DMS53 treated with DMSO at 0.1 percent for 48 hours (cell line): ENCODE measurements around the gene PEBP1.

Source experiments
- DNase-seq: peaks from one replicate; lab custom pipeline; 2025; ENCODE audit not compliant: unreplicated experiment; lab: John Stamatoyannopoulos, UW

The PEBP1 gene

DNA sequence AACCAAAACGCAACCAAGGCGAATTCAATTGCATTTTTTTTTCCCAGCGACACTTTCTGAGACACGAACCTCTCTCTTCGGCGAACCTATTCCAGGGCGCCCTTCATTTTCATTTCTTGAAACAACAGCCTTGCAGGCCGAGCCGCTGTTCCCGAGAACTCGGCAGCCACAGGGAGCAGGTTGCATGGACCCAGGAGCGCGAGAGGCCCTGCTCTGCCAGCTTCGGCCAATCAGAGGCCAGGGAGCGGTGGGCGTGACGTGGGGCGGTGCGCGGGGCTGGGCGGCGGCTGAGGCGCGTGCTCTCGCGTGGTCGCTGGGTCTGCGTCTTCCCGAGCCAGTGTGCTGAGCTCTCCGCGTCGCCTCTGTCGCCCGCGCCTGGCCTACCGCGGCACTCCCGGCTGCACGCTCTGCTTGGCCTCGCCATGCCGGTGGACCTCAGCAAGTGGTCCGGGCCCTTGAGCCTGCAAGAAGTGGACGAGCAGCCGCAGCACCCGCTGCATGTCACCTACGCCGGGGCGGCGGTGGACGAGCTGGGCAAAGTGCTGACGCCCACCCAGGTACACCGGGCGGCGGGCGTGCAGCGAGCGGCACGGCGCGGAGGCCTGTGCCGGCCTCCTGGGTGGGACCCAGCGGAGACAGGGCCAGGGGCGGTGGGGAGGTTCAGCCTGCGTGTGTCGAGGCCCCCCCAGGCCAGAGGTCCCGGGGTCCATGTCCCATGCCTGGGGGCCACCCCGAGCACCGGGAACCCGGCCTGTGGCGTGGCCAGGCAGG, at the start of gene PEBP1:
Gene PEBP1, plus strand, starts transcription at position 337 of the 771 bp plus-strand sequence. Its CDS starts 86 bp downstream, at position 423.
- DNase-seq = peak; percentile 94

GRCh38 chr12:118089782-118090181, 46.1 kb upstream of the PEBP1 start:
- no peak for DNase-seq

- DNase-seq = no peak
Observed at GRCh38 chr12:118094039-118094438, 41.9 kb upstream of the PEBP1 start.

DNA sequence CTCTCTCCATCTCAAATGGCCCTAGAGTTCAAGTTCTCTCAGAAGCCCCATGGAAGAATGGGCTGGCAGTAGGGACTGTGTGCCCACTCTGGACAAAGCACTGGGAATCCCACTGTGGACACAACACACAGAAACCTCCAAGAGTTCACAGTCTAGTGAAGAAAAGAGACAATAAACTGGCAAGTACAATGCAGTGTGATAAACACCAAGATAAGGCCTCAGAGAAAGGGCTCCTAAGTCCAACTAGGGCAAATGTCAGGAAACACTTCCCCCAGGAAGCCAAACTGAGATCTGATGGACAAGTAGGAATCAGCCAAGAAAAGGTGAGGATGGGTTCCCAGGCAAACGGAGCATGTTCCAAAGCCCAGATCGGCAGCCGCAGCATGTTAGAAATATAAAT, 37.5 kb upstream of the PEBP1 start:
- no peak for DNase-seq

- DNase-seq = peak; percentile 79
Observed at GRCh38 chr12:118098911-118099671, 36.8 kb upstream of the PEBP1 start.

GRCh38 chr12:118101051-118101450, 34.9 kb upstream of the PEBP1 start:
- DNase-seq = no peak

DNA sequence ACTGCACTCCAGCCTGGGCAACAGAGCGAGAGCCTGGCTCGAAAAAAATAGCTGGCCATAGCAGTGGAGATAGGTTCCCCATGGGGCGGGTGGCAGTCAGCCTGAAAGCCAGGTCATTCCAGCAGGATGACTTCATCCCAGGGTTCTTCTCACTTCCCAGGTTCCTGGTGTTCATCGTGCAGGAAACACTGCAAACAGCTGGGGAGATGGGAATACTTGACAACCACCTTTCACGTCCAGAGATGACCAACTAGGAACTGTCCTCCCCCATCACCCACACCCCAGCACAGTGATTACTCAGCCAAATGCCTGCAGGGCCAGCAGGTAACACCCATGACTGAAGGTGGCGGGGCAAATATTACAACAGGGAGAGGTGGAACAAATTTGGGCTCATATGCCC, 33.9 kb upstream of the PEBP1 start:
- DNase-seq = no peak

GRCh38 chr12:118102609-118103008, 33.3 kb upstream of the PEBP1 start:
- DNase-seq = no peak

GRCh38 chr12:118103201-118103600, 32.7 kb upstream of the PEBP1 start:
- DNase-seq = peak; percentile 30

DNA sequence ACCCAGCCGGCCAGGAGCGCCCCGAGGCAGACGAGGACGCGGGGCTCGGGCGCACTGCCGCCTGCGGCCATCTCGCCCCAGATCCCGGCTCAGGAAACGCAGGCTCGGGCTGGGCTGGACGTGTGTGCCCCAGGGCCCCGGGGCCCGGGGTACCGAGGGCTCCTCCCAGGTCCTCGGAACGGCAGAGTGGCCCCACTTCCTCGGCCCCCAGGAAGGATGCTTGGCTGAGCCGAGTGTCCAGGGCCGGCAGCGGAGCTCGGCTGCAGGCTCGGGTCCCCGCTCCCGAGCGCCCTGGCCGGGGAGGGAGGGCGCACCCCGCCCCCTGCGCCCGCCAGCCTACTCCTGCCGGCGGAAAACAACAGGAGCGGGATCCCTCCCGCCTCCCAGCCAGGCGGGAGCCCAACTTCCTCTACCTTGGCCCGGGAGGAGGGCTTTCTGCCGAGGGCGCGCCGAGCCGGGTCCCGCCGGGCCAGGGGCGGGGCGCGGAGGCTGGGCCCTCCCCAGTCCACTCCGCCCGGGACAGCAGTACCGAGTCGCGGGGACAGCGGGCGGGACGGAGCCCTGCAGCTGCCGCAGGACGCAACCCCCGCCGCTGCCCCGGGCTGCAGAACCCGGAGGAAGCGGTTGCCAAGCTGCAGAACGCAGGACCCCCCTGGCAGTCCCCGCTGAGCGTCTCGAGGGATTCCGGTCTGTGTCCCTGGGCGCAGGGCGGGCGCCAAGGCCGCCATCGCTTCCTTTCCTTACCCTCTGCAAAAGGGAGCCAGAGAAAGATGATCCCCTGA, 32.1 kb upstream of the PEBP1 start, which contains the start of gene VSIG10:
Gene VSIG10, minus strand, starts transcription at position 411 of the 782 bp plus-strand sequence. Its CDS starts 340 bp downstream, at position 71.
- peak; percentile 87 for DNase-seq

GRCh38 chr12:118107011-118107410, 28.9 kb upstream of the PEBP1 start:
- DNase-seq = no peak

DNA sequence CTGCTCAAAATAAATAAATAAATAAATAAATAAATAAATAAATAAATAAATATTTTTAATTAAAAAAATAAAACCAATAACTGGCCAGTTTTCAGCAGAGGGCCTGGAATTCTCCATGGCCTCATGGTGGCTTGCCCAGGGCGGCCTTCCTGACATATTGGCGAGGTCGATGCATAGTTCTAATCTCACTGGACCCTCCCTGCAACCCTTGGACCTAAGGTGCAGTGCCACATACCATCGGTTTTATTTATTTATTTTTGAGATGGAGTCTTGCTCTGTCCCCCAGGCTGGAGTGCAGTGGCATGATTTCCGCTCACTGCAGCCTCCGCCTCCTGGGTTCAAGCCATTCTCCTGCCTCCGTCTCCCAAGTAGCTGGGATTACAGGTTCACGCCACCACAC, 28.2 kb upstream of the PEBP1 start:
- no peak for DNase-seq

- DNase-seq = no peak
Observed at GRCh38 chr12:118109088-118109487, 26.8 kb upstream of the PEBP1 start.

GRCh38 chr12:118119449-118119879, 16.5 kb upstream of the PEBP1 start:
- DNase-seq = no peak

DNA sequence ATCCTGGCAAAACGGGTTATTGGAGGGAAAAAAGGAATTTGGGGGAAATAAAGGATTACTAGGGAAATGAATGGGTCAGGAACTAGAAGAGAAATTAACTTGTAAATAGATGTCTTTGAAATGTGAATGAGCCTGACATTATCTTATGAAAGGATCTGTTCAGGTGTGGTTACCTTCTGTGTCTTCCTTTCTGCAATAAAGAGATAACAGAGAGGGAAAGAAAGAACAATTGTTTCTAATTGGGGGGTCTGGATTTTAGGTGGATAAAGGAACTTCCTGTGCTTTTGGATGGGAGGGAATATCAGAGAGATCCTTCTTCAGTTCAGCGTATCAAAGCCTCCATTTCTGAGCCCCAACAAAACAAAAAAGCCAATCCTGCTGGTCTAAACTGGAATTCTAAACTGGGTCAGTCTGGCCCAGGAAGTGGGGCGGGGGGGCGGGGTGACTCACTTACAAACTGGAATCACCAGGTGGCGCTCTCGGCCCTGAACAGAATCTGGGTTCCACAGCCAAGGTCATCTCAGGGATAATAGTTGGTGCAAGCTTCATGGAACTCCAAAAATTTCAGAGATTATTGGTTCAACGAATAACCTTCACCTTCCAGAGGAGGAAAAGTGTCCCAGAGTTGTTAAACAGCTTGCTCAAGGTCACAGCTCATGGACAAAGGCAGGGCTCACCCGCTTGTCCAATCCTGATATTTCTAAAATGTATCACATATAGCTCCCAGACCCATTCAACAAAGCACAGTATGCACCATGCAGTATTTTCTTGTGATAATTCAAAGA, 15.2 kb upstream of the PEBP1 start:
- peak; percentile 77 for DNase-seq

DNA sequence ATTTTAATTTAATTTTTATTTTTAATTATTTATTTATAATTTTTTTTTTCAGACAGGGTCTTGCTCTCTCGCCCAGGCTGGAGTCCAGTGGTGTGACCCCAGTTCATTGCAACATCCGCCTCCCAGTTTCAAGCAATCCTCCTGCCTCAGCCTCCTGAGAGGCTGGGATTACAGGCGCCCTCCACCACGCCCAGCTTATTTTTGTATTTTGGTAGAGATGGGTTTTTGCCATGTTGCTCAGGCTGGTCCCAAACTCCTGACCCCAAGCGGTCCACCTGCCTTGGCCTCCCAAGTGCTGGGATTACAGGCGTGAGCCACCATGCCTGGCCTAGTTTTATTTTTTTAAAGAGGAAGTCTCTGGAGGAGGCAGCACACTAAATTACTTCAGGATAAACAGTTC, 13.7 kb upstream of the PEBP1 start:
- DNase-seq = no peak

DNA sequence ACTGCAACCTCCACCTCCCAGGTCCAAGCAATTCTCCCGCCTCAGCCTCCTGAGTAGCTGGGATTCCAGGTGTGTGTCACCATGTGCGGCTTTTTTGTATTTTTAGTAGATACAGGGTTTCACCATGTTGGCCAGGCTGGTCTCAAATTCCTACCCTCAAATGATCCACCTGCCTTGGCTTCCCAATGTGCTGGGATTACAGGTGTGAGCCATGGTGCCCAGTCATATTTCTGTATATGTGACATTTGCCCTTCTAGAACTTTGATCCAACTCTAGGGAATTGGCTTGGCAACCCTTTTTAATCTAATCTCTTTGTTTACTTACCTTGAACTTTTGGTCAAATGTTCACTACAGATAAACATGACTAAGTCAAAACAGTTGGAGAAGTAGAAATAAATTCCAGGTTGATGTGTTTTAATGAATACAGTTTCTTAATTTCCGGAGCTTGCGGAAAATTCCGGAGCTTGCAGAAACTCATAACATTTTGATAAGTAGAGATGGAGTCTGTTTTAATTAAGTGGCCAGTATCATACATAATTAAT, 11.5 kb upstream of the PEBP1 start:
- no peak for DNase-seq

DNA sequence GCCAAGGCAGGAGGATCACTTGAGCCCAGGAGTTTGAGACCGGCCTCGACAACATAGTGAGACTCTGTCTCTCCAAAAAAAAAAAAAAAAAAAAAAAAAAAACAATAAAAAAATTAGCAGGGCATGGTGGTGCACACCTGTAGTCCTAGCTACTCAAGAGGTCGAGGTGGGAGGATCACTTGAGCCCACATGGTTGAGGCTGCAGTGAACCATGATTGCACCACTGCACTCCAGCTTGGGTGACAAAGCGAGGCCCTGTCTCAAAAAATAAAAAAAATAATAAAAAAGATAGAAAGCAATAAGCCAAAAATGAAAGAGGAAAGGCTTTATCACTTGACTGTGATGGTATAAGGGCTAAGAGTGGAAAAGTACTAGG, 10.2 kb upstream of the PEBP1 start:
- no peak for DNase-seq

- DNase-seq = no peak
Observed at GRCh38 chr12:118126119-118126757, 9.7 kb upstream of the PEBP1 start.

- no peak for DNase-seq
Observed at GRCh38 chr12:118127867-118128266, 8.1 kb upstream of the PEBP1 start.
